Calu3 (cell line): ENCODE results near the gene TRIM72. TPM values are rescaled to one million over a fixed set of nuclear protein-coding genes. Genes with fewer than 3 reads are reported as not detected.
A peak's percentile ranks its signal among the peaks of the same experiment; 100 is the strongest.

Source experiments
- BruUV-seq: library from RNA; stranded (reverse); fragments of 400-500 nt; replicated peaks from 2 replicates; lab custom pipeline; 2021; lab: Mats Ljungman, UMichigan
- CTCF ChIA-PET: fragments of 300-600 bp; sonication (Branson Sonifier 250); formaldehyde crosslinking; loops from one replicate; lab custom pipeline; 2022; ENCODE audit warnings: antibody characterized with exemption; lab: Charles Lee
- DNase-seq: peaks from one replicate; pipeline ENCODE4 v3.0.0; 2022
- H3K27ac Mint-ChIP-seq: one replicate; pipeline ENCODE4 v1.8.0; 2022; ENCODE audit warnings: mixed read lengths; ENCODE audit not compliant: unreplicated experiment
- H3K27me3 Mint-ChIP-seq: one replicate; pipeline ENCODE4 v1.8.0; 2022; ENCODE audit warnings: mixed read lengths; ENCODE audit not compliant: unreplicated experiment
- H3K36me3 Mint-ChIP-seq: one replicate; pipeline ENCODE4 v1.8.0; 2022; ENCODE audit warnings: mild to moderate bottlenecking, moderate library complexity, mixed read lengths; ENCODE audit not compliant: insufficient read depth, unreplicated experiment
- H3K4me1 Mint-ChIP-seq: one replicate; pipeline ENCODE4 v1.8.0; 2022; ENCODE audit warnings: mild to moderate bottlenecking, low read depth, mixed read lengths; ENCODE audit not compliant: unreplicated experiment
- H3K4me3 Mint-ChIP-seq: one replicate; pipeline ENCODE4 v1.8.0; 2022; ENCODE audit warnings: mild to moderate bottlenecking, low read depth, moderate library complexity, mixed read lengths; ENCODE audit not compliant: unreplicated experiment
- H3K9me3 Mint-ChIP-seq: one replicate; pipeline ENCODE4 v1.8.0; 2022; ENCODE audit warnings: low read depth, mixed read lengths; ENCODE audit not compliant: unreplicated experiment
- intact Hi-C: fragments of 100-400 bp; cut with micrococcal nuclease; formaldehyde crosslinking; loops from one replicate; pipeline ENCODE4 v1.10.0; 2022; ENCODE audit not compliant: unreplicated experiment
- total RNA-seq: library from RNA; stranded (reverse); gene quantifications from 2 replicates; pipeline ENCODE4 v1.2.3, GENCODE V29; 2022
- TF ChIP-seq, protein P1 (sequence below): fragments of 200-600 bp; IDR thresholded peaks from one replicate; pipeline ENCODE4 v1.8.0; 2022; ENCODE audit warnings: antibody characterized with exemption; ENCODE audit not compliant: unreplicated experiment

The TRIM72 gene
- total RNA-seq, 1 experiment from 2014 or later = not detected

DNA sequence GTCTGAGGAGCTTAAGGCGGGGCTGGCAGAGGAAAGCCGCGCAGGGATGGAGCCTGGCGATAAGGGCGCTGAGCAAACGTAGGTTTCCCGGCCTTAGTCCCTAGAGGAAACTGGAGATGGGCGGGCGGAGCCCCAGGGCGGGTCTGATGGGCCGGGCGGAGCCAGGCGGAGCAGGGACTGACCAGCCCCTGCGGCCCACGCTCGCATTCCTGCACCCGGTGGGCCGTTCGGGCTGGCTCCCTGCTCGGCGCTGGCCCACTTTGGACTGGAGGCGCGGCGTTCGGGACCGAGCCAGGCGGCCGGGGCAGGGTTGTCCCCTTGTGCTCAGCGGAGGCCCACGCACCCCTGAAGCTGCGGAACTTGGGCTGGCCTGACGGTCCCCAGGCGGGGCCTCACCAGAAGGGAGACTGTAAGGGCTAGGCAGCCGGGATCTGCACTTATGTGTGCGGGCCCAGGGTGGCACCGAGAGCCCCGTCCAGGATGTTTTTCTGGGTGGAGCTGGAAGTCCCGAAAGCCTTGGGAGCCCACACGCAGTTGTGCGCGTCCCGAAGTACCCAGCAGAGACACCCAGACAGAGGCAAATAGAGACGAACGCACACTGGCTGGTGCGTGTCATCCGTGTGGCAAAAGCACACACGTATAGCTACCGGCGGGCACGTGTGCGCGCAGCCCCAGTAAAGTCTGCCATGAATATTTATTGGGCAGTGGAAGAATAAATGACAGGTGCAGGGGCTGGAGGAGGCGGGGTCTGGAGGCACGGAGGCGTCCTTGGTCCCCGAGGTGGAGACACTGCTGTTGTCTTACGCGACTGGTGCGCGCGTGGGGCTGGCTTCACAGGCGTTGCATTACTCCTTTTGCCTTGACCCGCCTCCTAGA is 1.6 kb downstream of the TRIM72 start:
- no TSS peak for BruUV-seq
- Mint-ChIP-seq H3K4me3 (peak overlapping the region; percentile 68), H3K4me1 (peaks cover 9% of the 10 kb centered on the region), H3K9me3 (no peaks in the 10 kb centered on the region), H3K36me3 (peaks cover 5% of the 10 kb centered on the region), H3K27me3 (peaks cover 92% of the 10 kb centered on the region), H3K27ac (no peak overlapping the region)
- CTCF ChIA-PET = no interaction called here
- TF ChIP-seq, protein P1, sequence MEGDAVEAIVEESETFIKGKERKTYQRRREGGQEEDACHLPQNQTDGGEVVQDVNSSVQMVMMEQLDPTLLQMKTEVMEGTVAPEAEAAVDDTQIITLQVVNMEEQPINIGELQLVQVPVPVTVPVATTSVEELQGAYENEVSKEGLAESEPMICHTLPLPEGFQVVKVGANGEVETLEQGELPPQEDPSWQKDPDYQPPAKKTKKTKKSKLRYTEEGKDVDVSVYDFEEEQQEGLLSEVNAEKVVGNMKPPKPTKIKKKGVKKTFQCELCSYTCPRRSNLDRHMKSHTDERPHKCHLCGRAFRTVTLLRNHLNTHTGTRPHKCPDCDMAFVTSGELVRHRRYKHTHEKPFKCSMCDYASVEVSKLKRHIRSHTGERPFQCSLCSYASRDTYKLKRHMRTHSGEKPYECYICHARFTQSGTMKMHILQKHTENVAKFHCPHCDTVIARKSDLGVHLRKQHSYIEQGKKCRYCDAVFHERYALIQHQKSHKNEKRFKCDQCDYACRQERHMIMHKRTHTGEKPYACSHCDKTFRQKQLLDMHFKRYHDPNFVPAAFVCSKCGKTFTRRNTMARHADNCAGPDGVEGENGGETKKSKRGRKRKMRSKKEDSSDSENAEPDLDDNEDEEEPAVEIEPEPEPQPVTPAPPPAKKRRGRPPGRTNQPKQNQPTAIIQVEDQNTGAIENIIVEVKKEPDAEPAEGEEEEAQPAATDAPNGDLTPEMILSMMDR = no peak
- peak; percentile 66 for DNase-seq
- intact Hi-C loops = loop anchor here (5.0 kb wide), 1 partner anchor 52 kb away; no protein-coding TSS in a partner anchor

DNA sequence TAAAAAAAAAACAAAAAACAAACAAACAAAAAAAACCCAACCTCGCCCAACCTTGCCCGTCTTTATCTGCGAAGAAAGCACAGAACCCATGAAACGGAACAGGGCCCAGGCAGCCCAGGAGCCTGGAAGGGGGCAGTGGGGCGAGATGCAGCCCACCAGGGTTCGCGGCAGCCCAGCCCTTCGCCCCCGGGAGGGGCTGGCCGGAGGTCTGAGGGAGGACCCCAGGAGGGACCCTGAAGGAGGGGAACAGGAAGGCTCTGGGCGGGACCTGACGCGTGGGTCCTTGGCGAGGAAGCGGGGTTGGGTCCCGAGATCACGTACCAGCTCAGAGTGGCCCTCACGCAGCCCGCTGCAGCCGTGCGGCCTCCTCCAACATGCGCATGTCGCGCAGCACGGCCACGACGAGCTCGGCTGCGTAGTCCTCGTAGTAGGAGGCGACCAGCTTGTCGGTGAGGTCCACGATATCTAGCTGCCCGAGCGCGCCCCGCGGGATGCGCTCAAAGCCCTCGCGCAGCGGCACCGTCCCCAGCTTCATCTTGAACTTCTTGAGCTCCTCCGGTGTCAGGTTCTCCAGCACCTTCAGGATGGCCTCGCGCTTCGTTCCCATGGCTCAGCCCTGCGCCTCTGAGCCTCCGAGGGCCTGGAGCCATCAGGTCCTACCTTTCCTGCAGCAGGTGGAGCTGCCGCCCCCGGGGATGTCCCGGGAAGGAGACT is 2.7 kb downstream of the TRIM72 start, which contains the start of gene PYDC1:
TSS of gene PYDC1 (minus strand) at position 714 of the 714 bp plus-strand sequence. CDS start at position 607, 107 bp downstream.
- H3K4me1 Mint-ChIP-seq = peaks cover 9% of the 10 kb centered on the region
- DNase-seq = no peak
- intact Hi-C loops = loop anchor here (5.0 kb wide), 1 partner anchor 51 kb away; no protein-coding TSS in a partner anchor
- TF ChIP-seq, protein P1 = no peak
- peaks cover 95% of the 10 kb centered on the region for H3K27me3 Mint-ChIP-seq
- no peak within 1 kb of the TSS for H3K27ac Mint-ChIP-seq
- no TSS peak for BruUV-seq
- H3K9me3 Mint-ChIP-seq = no peaks in the 10 kb centered on the region
- peak within 1 kb of the TSS; percentile 68 for H3K4me3 Mint-ChIP-seq
- CTCF ChIA-PET = interaction anchor here (0.7 kb wide), 1 partner anchor 362 kb away, joined by 4 read pairs; no protein-coding TSS in a partner anchor
- H3K36me3 Mint-ChIP-seq = peaks cover 5% of the 10 kb centered on the region

DNA sequence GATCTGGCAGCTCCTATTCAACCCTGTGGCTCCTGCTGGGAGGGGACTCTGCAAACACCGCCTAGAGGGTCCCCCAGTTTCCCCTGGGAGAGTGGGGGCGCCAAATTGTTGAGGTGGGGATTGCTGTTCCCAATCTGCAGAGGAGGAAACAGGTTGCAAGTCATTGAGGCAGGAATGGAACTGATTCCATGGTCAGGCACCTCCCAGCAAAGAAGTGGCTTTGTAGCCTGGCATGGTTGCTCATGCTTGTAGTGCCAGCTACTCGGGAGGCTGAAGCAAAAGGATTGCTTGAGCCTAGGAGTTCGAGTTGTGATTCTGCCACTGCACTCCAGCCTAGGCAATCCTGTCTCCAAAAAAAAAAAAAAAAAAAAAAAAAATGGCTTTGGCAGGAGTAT is 3.2 kb downstream of the TRIM72 start:
- peaks cover 5% of the 10 kb centered on the region for H3K36me3 Mint-ChIP-seq
- TF ChIP-seq, protein P1 = no peak
- H3K4me3 Mint-ChIP-seq = peak overlapping the region; percentile 57
- no TSS peak for BruUV-seq
- H3K9me3 Mint-ChIP-seq = no peaks in the 10 kb centered on the region
- no peak overlapping the region for H3K27ac Mint-ChIP-seq
- peaks cover 9% of the 10 kb centered on the region for H3K4me1 Mint-ChIP-seq
- peaks cover 95% of the 10 kb centered on the region for H3K27me3 Mint-ChIP-seq
- no peak for DNase-seq
- CTCF ChIA-PET = interaction anchor here (0.7 kb wide), 1 partner anchor 362 kb away, joined by 4 read pairs; no protein-coding TSS in a partner anchor
- intact Hi-C loops = loop anchor here (5.0 kb wide), 1 partner anchor 50 kb away; no protein-coding TSS in a partner anchor

DNA sequence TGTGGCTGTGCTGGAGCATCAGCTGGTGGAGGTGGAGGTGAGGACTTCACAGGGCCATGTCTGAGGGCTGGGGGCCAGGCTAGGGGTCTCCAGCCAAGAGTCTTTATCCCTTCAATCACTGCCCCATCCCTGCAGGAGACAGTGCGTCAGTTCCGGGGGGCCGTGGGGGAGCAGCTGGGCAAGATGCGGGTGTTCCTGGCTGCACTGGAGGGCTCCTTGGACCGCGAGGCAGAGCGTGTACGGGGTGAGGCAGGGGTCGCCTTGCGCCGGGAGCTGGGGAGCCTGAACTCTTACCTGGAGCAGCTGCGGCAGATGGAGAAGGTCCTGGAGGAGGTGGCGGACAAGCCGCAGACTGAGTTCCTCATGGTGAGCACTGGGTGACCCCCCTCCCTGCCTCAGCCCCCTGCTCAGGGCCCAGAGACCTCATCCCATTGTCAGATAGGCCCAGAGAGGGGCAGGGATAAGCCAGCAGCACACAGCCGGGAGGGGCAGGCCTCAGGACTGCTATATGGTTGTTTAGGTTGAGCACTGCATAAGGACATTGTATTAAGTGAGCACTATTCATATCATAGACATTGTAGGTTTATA is 5.3 kb downstream of the TRIM72 start:
- H3K9me3 Mint-ChIP-seq = no peaks in the 10 kb centered on the region
- no TSS peak for BruUV-seq
- peaks cover 5% of the 10 kb centered on the region for H3K36me3 Mint-ChIP-seq
- intact Hi-C loops = loop anchor here (5.0 kb wide), 1 partner anchor 48 kb away; no protein-coding TSS in a partner anchor
- CTCF ChIA-PET = interaction anchor here (0.5 kb wide), 1 partner anchor 77 kb away, joined by 4 read pairs; no protein-coding TSS in a partner anchor
- TF ChIP-seq, protein P1 = no peak
- H3K27me3 Mint-ChIP-seq = peaks cover 77% of the 10 kb centered on the region
- peaks cover 9% of the 10 kb centered on the region for H3K4me1 Mint-ChIP-seq
- no peak overlapping the region for H3K4me3 Mint-ChIP-seq
- H3K27ac Mint-ChIP-seq = no peak overlapping the region
- DNase-seq = no peak
